Measurements from ENCODE around the gene KRTAP9-3. TPM values are rescaled to one million over a fixed set of nuclear protein-coding genes. Genes with fewer than 3 reads are reported as not detected.
"Not testable (repeated sequence)": the region's sequence is repeated elsewhere in the genome, so short reads cannot be mapped to it uniquely, and the experiment has no call there.

KRTAP9-3 gene
- total and polyA plus RNA-seq, 2 donors (not counting 1 experiment from before 2014, with no cell fraction given): not detected

GRCh38 chr17:41230094-41230493 lies 2.2 kb upstream of the KRTAP9-3 start:
- ChIA-PET CTCF (no interaction called here), POLR2A (no interaction called here)
- H3K27me3 Mint-ChIP-seq: peaks cover 38% of the 10 kb centered on the region
- TF ChIP-seq EZH2 (IDR thresholded peaks at IDR 0.05; ENCODE audit: borderline replicate concordance, insufficient read depth, low read depth, low read length, poor library complexity, severe bottlenecking) (no peak), CTCF (IDR thresholded peaks at IDR 0.05) (no peak)
- no peak overlapping the region for H2AFZ ChIP-seq (ENCODE audit: insufficient read depth, low read depth, low read length, poor library complexity, severe bottlenecking)
- no peak for DNase-seq
- H3K36me3 ChIP-seq (replicated peaks in 1 of 2; ENCODE audit: control extremely low read depth in 1 of 2, control insufficient read depth in 1 of 2, extremely low read depth in 1 of 2, insufficient read depth in 2 of 2, low read length in 1 of 2): no peaks in the 10 kb centered on the region
- peaks cover 2% of the 10 kb centered on the region for H3K4me1 Mint-ChIP-seq
- no peak overlapping the region for H3K4me3 Mint-ChIP-seq
- intact Hi-C loops (cut with micrococcal nuclease): no loop called here
- no peaks in the 10 kb centered on the region for H3K9me3 Mint-ChIP-seq (ENCODE audit: insufficient read depth)
- peaks cover 0 to 3% (median 0%) of the 10 kb centered on the region in 3 donors for H3K9me3 ChIP-seq (ENCODE audit: control extremely low read depth in 1 of 3, control insufficient read depth in 2 of 3, insufficient read depth in 1 of 3, low read length in 2 of 3)
- no peak for ATAC-seq (ENCODE audit: low read depth)
- peaks cover 0 to 4% of the 10 kb centered on the region in 2 donors for H3K4me1 ChIP-seq (ENCODE audit: control insufficient read depth in 2 of 2, insufficient read depth in 2 of 2, low read length in 2 of 2)
- H3K27ac ChIP-seq (ENCODE audit: low read length in 2 of 2): no peak overlapping the region
- no peak overlapping the region for H3K4me2 ChIP-seq (replicated peaks; ENCODE audit: low read depth, low read length, poor library complexity, severe bottlenecking)
- no peaks in the 10 kb centered on the region for H3K79me2 ChIP-seq (ENCODE audit: control insufficient read depth, insufficient read depth, low read length)
- H4K20me1 ChIP-seq (ENCODE audit: control insufficient read depth, insufficient read depth, low read length, poor library complexity, severe bottlenecking): no peaks in the 10 kb centered on the region
- H3K9ac ChIP-seq (ENCODE audit: low read length): no peak overlapping the region
- H3K4me3 ChIP-seq (ENCODE audit: control extremely low read depth in 1 of 5, extremely low read depth in 1 of 5, insufficient read depth in 1 of 5, low read depth in 2 of 5, low read length in 4 of 5): no peak overlapping the region
- no peaks in the 10 kb centered on the region for H3K27me3 ChIP-seq (replicated peaks in 1 of 4; ENCODE audit: control extremely low read depth in 1 of 4, control insufficient read depth in 3 of 4, insufficient read depth in 4 of 4, low read length in 3 of 4)
- no peak overlapping the region for H3K27ac Mint-ChIP-seq

GRCh38 chr17:41231731-41232130 lies 518 bp upstream of the KRTAP9-3 start:
- H3K9ac ChIP-seq (ENCODE audit: low read length): no peak overlapping the region
- no peak overlapping the region for H3K4me3 ChIP-seq (ENCODE audit: control extremely low read depth in 1 of 5, extremely low read depth in 1 of 5, insufficient read depth in 1 of 5, low read depth in 2 of 5, low read length in 4 of 5)
- DNase-seq (no peak), ATAC-seq (ENCODE audit: low read depth) (no peak)
- H3K27ac ChIP-seq (ENCODE audit: low read length in 2 of 2): no peak overlapping the region
- no peaks in the 10 kb centered on the region for H4K20me1 ChIP-seq (ENCODE audit: control insufficient read depth, insufficient read depth, low read length, poor library complexity, severe bottlenecking)
- ChIA-PET POLR2A (no interaction called here), CTCF (no interaction called here)
- H2AFZ ChIP-seq (ENCODE audit: insufficient read depth, low read depth, low read length, poor library complexity, severe bottlenecking): no peak overlapping the region
- no peak overlapping the region for H3K4me3 Mint-ChIP-seq
- no peak overlapping the region for H3K4me2 ChIP-seq (replicated peaks; ENCODE audit: low read depth, low read length, poor library complexity, severe bottlenecking)
- intact Hi-C loops (cut with micrococcal nuclease): no loop called here
- H3K9me3 Mint-ChIP-seq (ENCODE audit: insufficient read depth): no peaks in the 10 kb centered on the region
- 95% methylated on average over 6 of the region's 6 CpGs for WGBS (ENCODE audit: insufficient coverage)
- H3K9me3 ChIP-seq (ENCODE audit: control extremely low read depth in 1 of 3, control insufficient read depth in 2 of 3, insufficient read depth in 1 of 3, low read length in 2 of 3): peaks cover 0 to 3% (median 0%) of the 10 kb centered on the region in 3 donors
- peaks cover 2% of the 10 kb centered on the region for H3K4me1 Mint-ChIP-seq
- no peaks in the 10 kb centered on the region for H3K36me3 ChIP-seq (replicated peaks in 1 of 2; ENCODE audit: control extremely low read depth in 1 of 2, control insufficient read depth in 1 of 2, extremely low read depth in 1 of 2, insufficient read depth in 2 of 2, low read length in 1 of 2)
- no peaks in the 10 kb centered on the region for H3K79me2 ChIP-seq (ENCODE audit: control insufficient read depth, insufficient read depth, low read length)
- H3K27me3 ChIP-seq (replicated peaks in 1 of 4; ENCODE audit: control extremely low read depth in 1 of 4, control insufficient read depth in 3 of 4, insufficient read depth in 4 of 4, low read length in 3 of 4): no peaks in the 10 kb centered on the region
- TF ChIP-seq EZH2 (IDR thresholded peaks at IDR 0.05; ENCODE audit: borderline replicate concordance, insufficient read depth, low read depth, low read length, poor library complexity, severe bottlenecking): no peak
- TF ChIP-seq CTCF (IDR thresholded peaks at IDR 0.05): no peak
- peaks cover 45% of the 10 kb centered on the region for H3K27me3 Mint-ChIP-seq
- H3K4me1 ChIP-seq (ENCODE audit: control insufficient read depth in 2 of 2, insufficient read depth in 2 of 2, low read length in 2 of 2): peaks cover 0 to 4% of the 10 kb centered on the region in 2 donors
- no peak overlapping the region for H3K27ac Mint-ChIP-seq

DNA sequence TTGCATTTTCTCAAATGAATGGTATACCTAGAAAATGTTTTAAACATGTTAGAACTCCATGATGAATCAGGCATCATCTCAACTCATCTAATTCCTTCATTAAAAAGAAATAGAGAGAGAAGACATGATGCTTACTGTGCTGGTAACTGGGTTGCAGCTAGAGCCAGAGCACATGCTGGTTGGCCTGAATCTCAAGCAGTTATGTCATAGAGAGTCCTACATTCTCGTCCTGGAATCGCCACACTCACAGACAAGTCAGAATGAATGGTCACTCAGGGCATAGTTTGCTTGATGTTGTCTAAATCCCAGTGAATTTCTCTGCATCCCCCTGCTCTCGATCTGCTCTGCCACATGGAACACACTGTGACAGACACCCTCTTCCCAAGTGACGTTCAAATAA lies 4.9 kb downstream of the KRTAP9-3 start:
- H3K27me3 Mint-ChIP-seq: peaks cover 50% of the 10 kb centered on the region
- H3K79me2 ChIP-seq (ENCODE audit: control insufficient read depth, insufficient read depth, low read length); ATAC-seq (ENCODE audit: low read depth); H3K4me3 Mint-ChIP-seq; H3K9ac ChIP-seq (ENCODE audit: low read length); H3K27ac Mint-ChIP-seq; H3K36me3 ChIP-seq (replicated peaks in 1 of 2; ENCODE audit: control extremely low read depth in 1 of 2, control insufficient read depth in 1 of 2, extremely low read depth in 1 of 2, insufficient read depth in 2 of 2, low read length in 1 of 2); H2AFZ ChIP-seq (ENCODE audit: insufficient read depth, low read depth, low read length, poor library complexity, severe bottlenecking); H3K4me1 ChIP-seq (ENCODE audit: control insufficient read depth in 2 of 2, insufficient read depth in 2 of 2, low read length in 2 of 2); H3K4me1 Mint-ChIP-seq; CTCF ChIA-PET; H4K20me1 ChIP-seq (ENCODE audit: control insufficient read depth, insufficient read depth, low read length, poor library complexity, severe bottlenecking); H3K4me3 ChIP-seq (ENCODE audit: control extremely low read depth in 1 of 5, extremely low read depth in 1 of 5, insufficient read depth in 1 of 5, low read depth in 2 of 5, low read length in 4 of 5); H3K4me2 ChIP-seq (replicated peaks; ENCODE audit: low read depth, low read length, poor library complexity, severe bottlenecking); DNase-seq; H3K27me3 ChIP-seq (replicated peaks in 1 of 4; ENCODE audit: control extremely low read depth in 1 of 4, control insufficient read depth in 3 of 4, insufficient read depth in 4 of 4, low read length in 3 of 4); H3K27ac ChIP-seq (ENCODE audit: low read length in 2 of 2); H3K9me3 Mint-ChIP-seq (ENCODE audit: insufficient read depth); POLR2A ChIA-PET; intact Hi-C loops (cut with micrococcal nuclease): not testable (repeated sequence)
- no CpG with 5 or more reads among the region's 4 CpGs for WGBS (ENCODE audit: insufficient coverage)
- peaks cover 0 to 11% (median 0%) of the 10 kb centered on the region in 3 donors for H3K9me3 ChIP-seq (ENCODE audit: control extremely low read depth in 1 of 3, control insufficient read depth in 2 of 3, insufficient read depth in 1 of 3, low read length in 2 of 3)
